Measurements from ENCODE around the gene HAUS6.
A peak's percentile ranks its signal among the peaks of the same experiment; 100 is the strongest.
"Not testable (repeated sequence)": the region's sequence is repeated elsewhere in the genome, so short reads cannot be mapped to it uniquely, and the experiment has no call there.

HAUS6 gene

GRCh38 chr9:19102631-19103345 is at the start of gene HAUS6:
HAUS6 (minus strand) TSS chr9:19102904; CDS start chr9:19102651, 253 bp downstream.
- peak; percentile 95 for DNase-seq

GRCh38 chr9:19152160-19152498 is 49.4 kb upstream of the HAUS6 start:
- DNase-seq, result not testable (repeated sequence)

GRCh38 chr9:19151425-19152159 is 48.9 kb upstream of the HAUS6 start:
- DNase-seq, result no peak

GRCh38 chr9:19149230-19149629 is 46.5 kb upstream of the HAUS6 start:
- no peak for DNase-seq

DNA sequence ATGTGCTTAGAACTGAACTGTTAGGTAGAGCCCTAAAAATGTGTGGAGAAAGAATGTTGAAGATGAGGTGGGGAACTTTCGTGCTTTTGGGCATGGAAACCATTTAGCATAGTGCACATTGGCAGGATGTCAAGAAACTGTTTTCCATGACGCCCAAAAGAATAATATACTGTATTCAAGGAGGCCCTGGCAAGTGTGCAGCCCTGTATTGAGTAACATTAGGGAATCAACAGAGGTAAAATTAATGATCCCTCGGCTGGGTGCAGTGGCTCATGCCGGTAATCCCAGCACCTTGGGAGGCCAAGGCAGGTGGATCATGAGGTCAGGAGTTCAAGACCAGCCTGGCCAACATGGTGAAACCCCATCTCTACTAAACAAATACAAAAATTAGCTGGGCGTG is 45.5 kb upstream of the HAUS6 start:
- no peak for DNase-seq

GRCh38 chr9:19146441-19147024 is 43.8 kb upstream of the HAUS6 start:
- no peak for DNase-seq

DNA sequence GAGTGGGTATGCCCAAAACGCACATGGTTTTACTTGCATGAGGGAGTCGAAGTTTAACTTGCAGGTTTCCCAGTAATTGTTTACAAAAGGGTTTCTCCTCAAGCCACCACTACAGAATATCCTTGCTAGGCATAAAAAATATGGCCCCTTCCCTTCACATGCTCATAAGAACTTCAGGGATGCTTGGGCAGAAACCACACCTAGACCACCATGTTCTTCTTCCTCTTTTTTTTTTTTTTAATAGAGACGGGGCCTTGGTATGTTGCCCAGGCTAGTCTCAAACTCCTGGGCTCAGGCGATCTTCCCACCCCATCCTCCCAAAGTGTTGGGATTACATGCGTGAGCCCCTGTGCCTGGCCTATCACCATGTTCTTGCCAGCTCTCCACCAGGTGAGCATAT is 43.2 kb upstream of the HAUS6 start:
- no peak for DNase-seq

- no peak for DNase-seq
Measured at GRCh38 chr9:19140259-19140658, 37.6 kb upstream of the HAUS6 start.

- DNase-seq, result peak; percentile 51
Measured at GRCh38 chr9:19138084-19138483, 35.4 kb upstream of the HAUS6 start.

- no peak for DNase-seq
Measured at GRCh38 chr9:19137282-19137681, 34.6 kb upstream of the HAUS6 start.

GRCh38 chr9:19136129-19136528 is 33.4 kb upstream of the HAUS6 start:
- peak; percentile 59 for DNase-seq

- DNase-seq, result no peak
Measured at GRCh38 chr9:19133549-19134345, 31.0 kb upstream of the HAUS6 start.

GRCh38 chr9:19130436-19130835 is 27.7 kb upstream of the HAUS6 start:
- no peak for DNase-seq

DNA sequence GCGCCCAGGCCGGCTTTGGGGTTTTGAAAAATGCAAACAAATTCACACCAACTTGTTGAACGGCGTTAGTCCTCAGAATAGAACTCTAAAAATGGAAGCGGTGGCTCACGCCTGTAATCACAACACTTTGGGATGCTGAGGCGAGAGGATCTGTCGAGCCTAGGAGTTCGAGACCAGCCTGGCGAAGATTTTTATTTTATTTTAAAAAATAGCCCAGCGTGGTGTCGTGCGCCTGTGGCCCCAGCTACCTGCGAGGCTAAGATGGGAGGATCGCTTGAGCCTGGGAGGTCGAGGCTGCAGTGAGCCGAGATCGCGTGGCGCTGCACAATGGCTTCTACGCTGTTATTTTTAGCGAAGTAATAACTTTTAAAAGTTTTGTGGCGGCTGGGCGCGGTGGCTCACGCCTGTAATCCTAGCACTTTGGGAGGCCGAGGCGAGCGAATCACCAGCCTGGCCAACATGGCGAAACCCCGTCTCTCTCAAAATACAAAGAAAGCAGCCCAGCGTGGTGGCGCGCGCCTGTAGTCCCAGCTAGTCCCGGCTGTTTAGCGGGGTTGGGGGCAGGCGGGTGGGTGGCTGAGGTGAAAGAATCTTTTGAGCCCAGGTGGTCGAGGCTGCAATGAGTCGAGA is 25.3 kb upstream of the HAUS6 start:
- no peak for DNase-seq

GRCh38 chr9:19124430-19124793 is 21.7 kb upstream of the HAUS6 start:
- DNase-seq, result no peak

DNA sequence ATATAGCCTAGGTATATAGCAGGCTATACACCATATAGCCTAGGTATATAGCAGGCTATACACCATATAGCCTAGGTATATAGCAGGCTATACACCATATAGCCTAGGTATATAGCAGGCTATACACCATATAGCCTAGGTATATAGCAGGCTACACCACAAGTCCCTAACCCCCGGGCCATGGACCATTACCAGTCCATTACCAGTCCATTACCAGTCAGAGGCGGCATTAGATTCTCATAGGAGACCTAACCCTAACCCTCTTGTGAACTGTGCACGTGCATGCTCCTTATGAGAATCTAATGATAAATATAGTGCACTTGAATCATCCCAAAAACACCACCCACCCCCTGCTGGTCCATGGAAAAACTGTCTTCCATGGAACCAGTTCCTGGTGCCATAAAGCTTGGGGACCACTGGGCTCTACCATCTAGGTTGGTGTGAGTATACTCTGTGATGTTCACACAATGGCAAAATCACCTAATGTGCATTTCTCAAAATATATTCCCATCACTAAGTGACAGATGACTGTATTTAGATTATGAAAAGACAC is 19.9 kb upstream of the HAUS6 start:
- no peak for DNase-seq

DNA sequence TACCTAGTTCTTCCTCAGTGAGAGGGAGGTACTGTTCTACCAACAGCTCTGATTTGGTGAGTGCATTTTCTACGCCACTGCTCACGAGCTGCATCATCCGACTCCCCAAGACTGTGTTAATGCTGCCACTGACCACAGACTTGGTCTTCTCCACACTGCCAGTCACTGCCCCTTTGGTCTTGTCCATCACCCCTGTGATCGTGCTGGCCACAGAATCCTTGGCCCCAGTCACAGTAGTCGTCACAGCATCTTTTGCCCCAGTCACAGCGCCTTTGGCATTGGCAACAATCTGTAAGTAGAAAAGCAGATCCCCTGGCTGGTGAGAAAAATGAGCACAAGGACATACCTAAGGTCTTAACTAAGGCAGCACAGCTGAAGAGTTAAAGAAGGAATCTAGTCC is 18.2 kb upstream of the HAUS6 start:
- no peak for DNase-seq

DNA sequence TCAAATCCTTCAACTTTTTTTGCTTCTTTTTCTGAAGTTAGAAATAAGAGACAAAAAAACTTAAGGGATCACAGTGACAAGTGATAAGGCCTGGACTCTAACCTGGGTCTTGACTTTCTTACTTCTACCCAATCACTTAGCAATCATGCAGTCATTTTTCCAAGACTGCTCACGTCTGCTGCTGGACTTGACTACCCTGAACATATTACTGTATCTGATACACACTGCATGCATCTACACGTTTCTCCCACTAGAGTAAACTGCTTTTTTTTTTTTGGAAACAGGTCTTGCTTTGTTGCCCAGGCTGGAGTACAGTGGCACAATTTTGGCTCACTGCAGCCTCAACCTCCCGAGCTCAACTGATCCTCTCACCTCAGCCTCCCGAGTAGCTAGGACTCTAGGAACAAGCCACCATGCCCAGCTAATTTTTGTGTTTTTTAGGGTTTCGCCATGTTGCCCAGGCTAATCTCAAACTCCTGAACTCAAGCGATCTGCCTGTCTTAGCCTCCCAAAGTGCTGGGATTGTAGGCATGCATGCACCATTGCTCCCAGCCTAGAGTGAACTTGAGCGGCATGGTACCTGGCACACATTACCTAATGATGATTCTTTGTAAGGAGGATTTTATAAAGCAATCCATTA is 17.2 kb upstream of the HAUS6 start:
- DNase-seq, result no peak

DNA sequence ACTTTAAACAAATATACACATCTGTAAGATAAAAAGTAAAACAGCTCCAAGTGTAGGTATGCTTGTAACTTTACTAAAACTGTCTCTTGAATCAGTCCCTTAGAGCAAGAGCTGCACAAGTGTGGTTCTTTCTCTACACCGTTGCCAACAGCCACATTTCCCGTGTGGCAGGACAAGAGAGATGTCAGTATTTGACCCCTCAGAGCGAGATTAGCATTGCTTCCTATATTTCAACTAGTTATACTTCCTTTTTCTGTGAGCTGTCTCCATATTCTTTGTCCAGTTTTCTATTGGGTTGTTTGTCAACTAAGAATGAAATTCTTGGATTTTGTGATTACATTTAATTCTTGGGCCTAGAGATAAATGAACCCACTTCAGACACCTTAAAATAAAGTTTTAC is 16.5 kb upstream of the HAUS6 start:
- no peak for DNase-seq

- DNase-seq, result no peak
Measured at GRCh38 chr9:19117039-19117716, 14.5 kb upstream of the HAUS6 start.

- DNase-seq, result no peak
Measured at GRCh38 chr9:19116107-19116790, 13.5 kb upstream of the HAUS6 start.

Measured in OCI-M1 (cell line).